Measurements from ENCODE around the gene SSMEM1.
"Not testable (repeated sequence)": the region's sequence is repeated elsewhere in the genome, so short reads cannot be mapped to it uniquely, and the experiment has no call there.

The SSMEM1 gene

GRCh38 chr7:130207642-130208041 lies at the start of gene SSMEM1:
SSMEM1 (plus strand) TSS chr7:130207860; CDS start chr7:130207911, 51 bp downstream.
- no peak for TF ChIP-seq ZNF274 (IDR thresholded peaks at IDR 0.05; ENCODE audit: low read depth, low read length)
- no peak within 1 kb of the TSS for H3K4me3 ChIP-seq (ENCODE audit: low read length)

- TF ChIP-seq ZNF274 (IDR thresholded peaks at IDR 0.05; ENCODE audit: low read depth, low read length) = no peak
- H3K4me3 ChIP-seq (ENCODE audit: low read length) = no peak overlapping the region
Measured at GRCh38 chr7:130160023-130160422, 47.6 kb upstream of the SSMEM1 start.

- H3K4me3 ChIP-seq (ENCODE audit: low read length) = no peak overlapping the region
- no peak for TF ChIP-seq ZNF274 (IDR thresholded peaks at IDR 0.05; ENCODE audit: low read depth, low read length)
Measured at GRCh38 chr7:130160455-130160854, 47.2 kb upstream of the SSMEM1 start.

GRCh38 chr7:130162196-130162595 lies 45.5 kb upstream of the SSMEM1 start:
- TF ChIP-seq ZNF274 (IDR thresholded peaks at IDR 0.05; ENCODE audit: low read depth, low read length) = no peak
- H3K4me3 ChIP-seq (ENCODE audit: low read length) = no peak overlapping the region

- no peak for TF ChIP-seq ZNF274 (IDR thresholded peaks at IDR 0.05; ENCODE audit: low read depth, low read length)
- H3K4me3 ChIP-seq (ENCODE audit: low read length) = no peak overlapping the region
Measured at GRCh38 chr7:130174237-130174959, 33.3 kb upstream of the SSMEM1 start.

GRCh38 chr7:130178251-130178650 lies 29.4 kb upstream of the SSMEM1 start:
- no peak overlapping the region for H3K4me3 ChIP-seq (ENCODE audit: low read length)
- no peak for TF ChIP-seq ZNF274 (IDR thresholded peaks at IDR 0.05; ENCODE audit: low read depth, low read length)

GRCh38 chr7:130179631-130180030 lies 28.0 kb upstream of the SSMEM1 start:
- no peak for TF ChIP-seq ZNF274 (IDR thresholded peaks at IDR 0.05; ENCODE audit: low read depth, low read length)
- no peak overlapping the region for H3K4me3 ChIP-seq (ENCODE audit: low read length)

- no peak overlapping the region for H3K4me3 ChIP-seq (ENCODE audit: low read length)
- TF ChIP-seq ZNF274 (IDR thresholded peaks at IDR 0.05; ENCODE audit: low read depth, low read length) = no peak
Measured at GRCh38 chr7:130180571-130181262, 26.9 kb upstream of the SSMEM1 start.

- H3K4me3 ChIP-seq (ENCODE audit: low read length) = no peak overlapping the region
- TF ChIP-seq ZNF274 (IDR thresholded peaks at IDR 0.05; ENCODE audit: low read depth, low read length) = no peak
Measured at GRCh38 chr7:130181263-130181605, 26.4 kb upstream of the SSMEM1 start.

- H3K4me3 ChIP-seq (ENCODE audit: low read length) = no peak overlapping the region
- no peak for TF ChIP-seq ZNF274 (IDR thresholded peaks at IDR 0.05; ENCODE audit: low read depth, low read length)
Measured at GRCh38 chr7:130182990-130183389, 24.7 kb upstream of the SSMEM1 start.

GRCh38 chr7:130184349-130184748 lies 23.3 kb upstream of the SSMEM1 start:
- H3K4me3 ChIP-seq (ENCODE audit: low read length) = not testable (repeated sequence)

GRCh38 chr7:130187360-130187759 lies 20.3 kb upstream of the SSMEM1 start:
- no peak overlapping the region for H3K4me3 ChIP-seq (ENCODE audit: low read length)
- no peak for TF ChIP-seq ZNF274 (IDR thresholded peaks at IDR 0.05; ENCODE audit: low read depth, low read length)

- no peak overlapping the region for H3K4me3 ChIP-seq (ENCODE audit: low read length)
- TF ChIP-seq ZNF274 (IDR thresholded peaks at IDR 0.05; ENCODE audit: low read depth, low read length) = no peak
Measured at GRCh38 chr7:130189343-130189742, 18.3 kb upstream of the SSMEM1 start.

- no peak overlapping the region for H3K4me3 ChIP-seq (ENCODE audit: low read length)
- TF ChIP-seq ZNF274 (IDR thresholded peaks at IDR 0.05; ENCODE audit: low read depth, low read length) = no peak
Measured at GRCh38 chr7:130191791-130192190, 15.9 kb upstream of the SSMEM1 start.

GRCh38 chr7:130195396-130195795 lies 12.3 kb upstream of the SSMEM1 start:
- no peak for TF ChIP-seq ZNF274 (IDR thresholded peaks at IDR 0.05; ENCODE audit: low read depth, low read length)
- H3K4me3 ChIP-seq (ENCODE audit: low read length) = no peak overlapping the region

Measured in GM08714 (cell line).